ENCODE measurements around the gene DUOX2. TPM values are rescaled to one million over a fixed set of nuclear protein-coding genes. Genes with fewer than 3 reads are reported as not detected.
A peak's percentile ranks its signal among the peaks of the same experiment; 100 is the strongest.

Gene DUOX2
- total and polyA plus RNA-seq, 2 donors (not counting 1 experiment from before 2014, with no cell fraction given) = 0.32 TPM; not detected in 1

- TF ChIP-seq, protein P1, sequence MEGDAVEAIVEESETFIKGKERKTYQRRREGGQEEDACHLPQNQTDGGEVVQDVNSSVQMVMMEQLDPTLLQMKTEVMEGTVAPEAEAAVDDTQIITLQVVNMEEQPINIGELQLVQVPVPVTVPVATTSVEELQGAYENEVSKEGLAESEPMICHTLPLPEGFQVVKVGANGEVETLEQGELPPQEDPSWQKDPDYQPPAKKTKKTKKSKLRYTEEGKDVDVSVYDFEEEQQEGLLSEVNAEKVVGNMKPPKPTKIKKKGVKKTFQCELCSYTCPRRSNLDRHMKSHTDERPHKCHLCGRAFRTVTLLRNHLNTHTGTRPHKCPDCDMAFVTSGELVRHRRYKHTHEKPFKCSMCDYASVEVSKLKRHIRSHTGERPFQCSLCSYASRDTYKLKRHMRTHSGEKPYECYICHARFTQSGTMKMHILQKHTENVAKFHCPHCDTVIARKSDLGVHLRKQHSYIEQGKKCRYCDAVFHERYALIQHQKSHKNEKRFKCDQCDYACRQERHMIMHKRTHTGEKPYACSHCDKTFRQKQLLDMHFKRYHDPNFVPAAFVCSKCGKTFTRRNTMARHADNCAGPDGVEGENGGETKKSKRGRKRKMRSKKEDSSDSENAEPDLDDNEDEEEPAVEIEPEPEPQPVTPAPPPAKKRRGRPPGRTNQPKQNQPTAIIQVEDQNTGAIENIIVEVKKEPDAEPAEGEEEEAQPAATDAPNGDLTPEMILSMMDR (IDR thresholded peaks at IDR 0.05) = no peak
- TF ChIP-seq EZH2 (IDR thresholded peaks at IDR 0.05; ENCODE audit: borderline replicate concordance, insufficient read depth, low read depth, low read length, poor library complexity, severe bottlenecking) = no peak
- ChIA-PET CTCF (interaction anchor here (1.3 to 6.1 kb wide), 3 partner anchors 12 to 52 kb away, joined by 3 to 33 read pairs (median 3); no protein-coding TSS in a partner anchor), POLR2A (no interaction called here)
- intact Hi-C loops (cut with micrococcal nuclease) = no loop called here
- DNase-seq (no peak), ATAC-seq (ENCODE audit: low read depth) (no peak)
- Histone ChIP-seq H3K36me3 (replicated peaks in 1 of 2; ENCODE audit: control extremely low read depth in 1 of 2, control insufficient read depth in 1 of 2, extremely low read depth in 1 of 2, insufficient read depth in 2 of 2, low read length in 1 of 2) (no peaks in the 10 kb centered on the region), H3K27ac (ENCODE audit: low read length in 2 of 2) (no peak overlapping the region), H3K79me2 (ENCODE audit: control insufficient read depth, insufficient read depth, low read length) (no peaks in the 10 kb centered on the region), H3K4me3 (ENCODE audit: control extremely low read depth in 1 of 5, extremely low read depth in 1 of 5, insufficient read depth in 1 of 5, low read depth in 2 of 5, low read length in 4 of 5) (no peak overlapping the region), H3K27me3 (replicated peaks in 1 of 4; ENCODE audit: control extremely low read depth in 1 of 4, control insufficient read depth in 3 of 4, insufficient read depth in 4 of 4, low read length in 3 of 4) (peaks cover 0 to 74% (median 36%) of the 10 kb centered on the region in 4 experiments), H3K9ac (ENCODE audit: low read length) (no peak overlapping the region), H2AFZ (ENCODE audit: insufficient read depth, low read depth, low read length, poor library complexity, severe bottlenecking) (no peak overlapping the region), H3K4me2 (replicated peaks; ENCODE audit: low read depth, low read length, poor library complexity, severe bottlenecking) (no peak overlapping the region), H3K4me1 (ENCODE audit: control insufficient read depth in 2 of 2, insufficient read depth in 2 of 2, low read length in 2 of 2) (peaks cover 27 to 35% of the 10 kb centered on the region in 2 donors), H3K9me3 (ENCODE audit: control extremely low read depth in 1 of 3, control insufficient read depth in 2 of 3, insufficient read depth in 1 of 3, low read length in 2 of 3) (peaks cover 0 to 11% (median 0%) of the 10 kb centered on the region in 3 donors), H4K20me1 (ENCODE audit: control insufficient read depth, insufficient read depth, low read length, poor library complexity, severe bottlenecking) (no peaks in the 10 kb centered on the region)
- peaks cover 66% of the 10 kb centered on the region for H3K27me3 Mint-ChIP-seq
- 72% methylated on average over 3 of the region's 5 CpGs for whole genome bisulfite sequencing (ENCODE audit: insufficient coverage)
- no peak overlapping the region for H3K27ac Mint-ChIP-seq
- H3K4me1 Mint-ChIP-seq = peaks cover 17% of the 10 kb centered on the region
- peak overlapping the region; percentile 5 for H3K4me3 Mint-ChIP-seq
- no peaks in the 10 kb centered on the region for H3K9me3 Mint-ChIP-seq (ENCODE audit: insufficient read depth)
Measured at GRCh38 chr15:45133561-45133920, 19.6 kb upstream of the DUOX2 start.

DNA sequence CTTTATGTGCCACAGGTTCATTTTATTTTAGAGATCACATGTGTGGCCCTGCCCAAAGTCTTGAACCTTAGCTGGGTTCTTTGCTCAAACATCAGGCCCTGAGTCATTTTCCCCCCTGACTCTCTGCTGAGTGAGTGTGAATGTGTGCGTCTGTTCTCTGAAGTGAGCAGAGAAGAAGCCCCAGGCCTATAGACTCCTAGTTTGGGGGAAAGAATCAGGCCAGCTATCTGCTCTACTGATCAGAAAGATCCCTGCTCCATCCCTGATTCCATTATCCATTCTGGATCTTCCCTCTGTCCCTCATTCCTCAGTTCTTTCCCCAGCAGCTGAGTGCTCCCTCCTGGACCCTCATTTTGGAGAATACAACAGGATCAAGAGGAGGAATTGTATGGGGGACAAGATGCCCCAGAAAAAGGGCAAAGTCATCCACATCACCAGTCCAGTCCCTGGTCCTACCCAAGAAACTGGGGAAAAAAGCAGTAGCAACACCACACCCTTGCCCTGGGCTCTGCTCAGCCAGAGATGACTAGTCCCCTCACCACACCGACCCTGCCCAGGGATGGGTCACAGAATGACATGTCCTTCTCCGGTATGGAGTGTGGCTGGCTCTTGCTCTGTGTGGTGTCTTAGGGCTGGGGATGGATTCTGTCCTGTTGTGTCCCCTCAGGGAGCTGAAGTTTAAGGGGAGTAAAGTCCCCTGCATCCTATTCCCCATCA, 19.0 kb upstream of the DUOX2 start:
- CTCF ChIA-PET = interaction anchor here (0.8 to 6.1 kb wide), 6 partner anchors 9 to 164 kb away, joined by 3 to 33 read pairs (median 3); no protein-coding TSS in a partner anchor
- Histone ChIP-seq H3K9me3 (ENCODE audit: control extremely low read depth in 1 of 3, control insufficient read depth in 2 of 3, insufficient read depth in 1 of 3, low read length in 2 of 3) (peaks cover 0 to 11% (median 0%) of the 10 kb centered on the region in 3 donors), H3K27ac (ENCODE audit: low read length in 2 of 2) (no peak overlapping the region), H4K20me1 (ENCODE audit: control insufficient read depth, insufficient read depth, low read length, poor library complexity, severe bottlenecking) (no peaks in the 10 kb centered on the region), H3K36me3 (replicated peaks in 1 of 2; ENCODE audit: control extremely low read depth in 1 of 2, control insufficient read depth in 1 of 2, extremely low read depth in 1 of 2, insufficient read depth in 2 of 2, low read length in 1 of 2) (no peaks in the 10 kb centered on the region), H2AFZ (ENCODE audit: insufficient read depth, low read depth, low read length, poor library complexity, severe bottlenecking) (no peak overlapping the region), H3K4me2 (replicated peaks; ENCODE audit: low read depth, low read length, poor library complexity, severe bottlenecking) (no peak overlapping the region), H3K4me1 (ENCODE audit: control insufficient read depth in 2 of 2, insufficient read depth in 2 of 2, low read length in 2 of 2) (peaks cover 27 to 37% of the 10 kb centered on the region in 2 donors), H3K4me3 (ENCODE audit: control extremely low read depth in 1 of 5, extremely low read depth in 1 of 5, insufficient read depth in 1 of 5, low read depth in 2 of 5, low read length in 4 of 5) (no peak overlapping the region), H3K79me2 (ENCODE audit: control insufficient read depth, insufficient read depth, low read length) (no peaks in the 10 kb centered on the region), H3K9ac (ENCODE audit: low read length) (no peak overlapping the region), H3K27me3 (replicated peaks in 1 of 4; ENCODE audit: control extremely low read depth in 1 of 4, control insufficient read depth in 3 of 4, insufficient read depth in 4 of 4, low read length in 3 of 4) (peaks cover 0 to 74% (median 40%) of the 10 kb centered on the region in 4 experiments)
- intact Hi-C loops (cut with micrococcal nuclease) = no loop called here
- ATAC-seq (ENCODE audit: low read depth) (no peak), DNase-seq (no peak)
- H3K4me3 Mint-ChIP-seq = no peak overlapping the region
- H3K27me3 Mint-ChIP-seq = peaks cover 66% of the 10 kb centered on the region
- WGBS (ENCODE audit: insufficient coverage) = no CpG with 5 or more reads among the region's 3 CpGs
- no peaks in the 10 kb centered on the region for H3K9me3 Mint-ChIP-seq (ENCODE audit: insufficient read depth)
- POLR2A ChIA-PET = no interaction called here
- H3K4me1 Mint-ChIP-seq = peaks cover 21% of the 10 kb centered on the region
- TF ChIP-seq, protein P1 (IDR thresholded peaks at IDR 0.05) = no peak
- TF ChIP-seq EZH2 (IDR thresholded peaks at IDR 0.05; ENCODE audit: borderline replicate concordance, insufficient read depth, low read depth, low read length, poor library complexity, severe bottlenecking) = no peak
- H3K27ac Mint-ChIP-seq = no peak overlapping the region

All from B cell (primary cell).